MG63 (cell line): ENCODE measurements around the gene EXOC2. TPM values are rescaled to one million over a fixed set of nuclear protein-coding genes. Genes with fewer than 3 reads are reported as not detected.

Experiments used
- DNase-seq: peaks from one replicate; pipeline ENCODE4 v3.0.0-alpha.2; 2020
- H3K27me3 ChIP-seq: fragments of 250-450 bp; sonication (Bioruptor Pico); 2 replicates; pipeline ENCODE4 v1.5.1; 2020; ENCODE audit warnings: mild to moderate bottlenecking, moderate library complexity
- H3K36me3 ChIP-seq: fragments of 250-450 bp; sonication (Bioruptor Pico); 2 replicates; pipeline ENCODE4 v1.5.1; 2020; ENCODE audit warnings: mild to moderate bottlenecking, moderate library complexity
- H3K4me3 ChIP-seq: fragments of 250-450 bp; sonication (Bioruptor Pico); 2 replicates; pipeline ENCODE4 v1.5.1; 2020; ENCODE audit warnings: mild to moderate bottlenecking, moderate library complexity
- H3K9me3 ChIP-seq: fragments of 250-450 bp; sonication (Bioruptor Pico); 2 replicates; pipeline ENCODE4 v1.5.1; 2020; ENCODE audit warnings: mild to moderate bottlenecking, moderate library complexity
- total RNA-seq: library from RNA; depleted of rRNA; stranded (reverse); fragments of >200 nt; shearing (Covaris generic); gene quantifications from 2 replicates; pipeline ENCODE4 v1.2.3, GENCODE V29; 2014; ENCODE audit warnings: low replicate concordance; rRNA removed

Gene EXOC2
- total RNA-seq, 1 experiment from 2014 or later: 16.9 TPM

GRCh38 chr6:446418-447366 lies 246.2 kb downstream of the EXOC2 start:
- Histone ChIP-seq H3K4me3 (no peak overlapping the region), H3K9me3 (no peaks in the 10 kb centered on the region), H3K36me3 (no peaks in the 10 kb centered on the region), H3K27me3 (no peaks in the 10 kb centered on the region)
- peak; percentile 15 for DNase-seq

- no peak for DNase-seq
- no peak overlapping the region for H3K4me3 ChIP-seq
- no peaks in the 10 kb centered on the region for H3K36me3 ChIP-seq
- no peaks in the 10 kb centered on the region for H3K27me3 ChIP-seq
- no peaks in the 10 kb centered on the region for H3K9me3 ChIP-seq
These were observed 247.1 kb downstream of the EXOC2 start for GRCh38 chr6:445571-446417.

GRCh38 chr6:444653-445275 lies 248.2 kb downstream of the EXOC2 start:
- no peaks in the 10 kb centered on the region for H3K27me3 ChIP-seq
- no peak for DNase-seq
- H3K4me3 ChIP-seq: no peak overlapping the region
- H3K9me3 ChIP-seq: no peaks in the 10 kb centered on the region
- no peaks in the 10 kb centered on the region for H3K36me3 ChIP-seq

GRCh38 chr6:443621-444159 lies 249.2 kb downstream of the EXOC2 start:
- Histone ChIP-seq H3K9me3 (no peaks in the 10 kb centered on the region), H3K4me3 (no peak overlapping the region), H3K27me3 (no peaks in the 10 kb centered on the region), H3K36me3 (no peaks in the 10 kb centered on the region)
- no peak for DNase-seq

- DNase-seq: no peak
- H3K4me3 ChIP-seq: no peak overlapping the region
- H3K36me3 ChIP-seq: no peaks in the 10 kb centered on the region
- no peaks in the 10 kb centered on the region for H3K27me3 ChIP-seq
- no peaks in the 10 kb centered on the region for H3K9me3 ChIP-seq
These were observed 251.6 kb downstream of the EXOC2 start for GRCh38 chr6:441126-441920.

- Histone ChIP-seq H3K36me3 (no peaks in the 10 kb centered on the region), H3K4me3 (no peak overlapping the region), H3K27me3 (no peaks in the 10 kb centered on the region), H3K9me3 (no peaks in the 10 kb centered on the region)
- DNase-seq: no peak
These were observed 253.2 kb downstream of the EXOC2 start for GRCh38 chr6:439641-440167.

- H3K27me3 ChIP-seq: no peaks in the 10 kb centered on the region
- no peak for DNase-seq
- H3K36me3 ChIP-seq: no peaks in the 10 kb centered on the region
- H3K9me3 ChIP-seq: no peaks in the 10 kb centered on the region
- no peak overlapping the region for H3K4me3 ChIP-seq
These were observed 254.2 kb downstream of the EXOC2 start for GRCh38 chr6:438634-439170.

- H3K36me3 ChIP-seq: no peaks in the 10 kb centered on the region
- H3K4me3 ChIP-seq: no peak overlapping the region
- DNase-seq: peak; percentile 70
- H3K27me3 ChIP-seq: no peaks in the 10 kb centered on the region
- no peaks in the 10 kb centered on the region for H3K9me3 ChIP-seq
These were observed 255.9 kb downstream of the EXOC2 start for GRCh38 chr6:437037-437392.

GRCh38 chr6:436308-437036 lies 256.5 kb downstream of the EXOC2 start:
- no peaks in the 10 kb centered on the region for H3K9me3 ChIP-seq
- H3K36me3 ChIP-seq: no peaks in the 10 kb centered on the region
- peak; percentile 41 for DNase-seq
- no peaks in the 10 kb centered on the region for H3K27me3 ChIP-seq
- no peak overlapping the region for H3K4me3 ChIP-seq

- Histone ChIP-seq H3K4me3 (no peak overlapping the region), H3K27me3 (no peaks in the 10 kb centered on the region), H3K9me3 (no peaks in the 10 kb centered on the region), H3K36me3 (no peaks in the 10 kb centered on the region)
- no peak for DNase-seq
These were observed 257.3 kb downstream of the EXOC2 start for GRCh38 chr6:435441-436307.

Other genes with a start within 250 kb of the EXOC2 start
- 0.22 TPM in 1 of 2 replicates, not detected in the other for gene HUS1B, start 36.0 kb downstream of the EXOC2 start, total RNA-seq